ENCODE measurements around the gene AP3S2. TPM values are rescaled to one million over a fixed set of nuclear protein-coding genes. Genes with fewer than 3 reads are reported as not detected.

Gene AP3S2
- total and polyA plus RNA-seq, 2 of the 8 experiments (the other 6 are each of a cell fraction or from before 2014, with no cell fraction given), result 19.2 to 45.4 TPM

- TF ChIP-seq, protein P1, sequence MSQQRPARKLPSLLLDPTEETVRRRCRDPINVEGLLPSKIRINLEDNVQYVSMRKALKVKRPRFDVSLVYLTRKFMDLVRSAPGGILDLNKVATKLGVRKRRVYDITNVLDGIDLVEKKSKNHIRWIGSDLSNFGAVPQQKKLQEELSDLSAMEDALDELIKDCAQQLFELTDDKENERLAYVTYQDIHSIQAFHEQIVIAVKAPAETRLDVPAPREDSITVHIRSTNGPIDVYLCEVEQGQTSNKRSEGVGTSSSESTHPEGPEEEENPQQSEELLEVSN (IDR thresholded peaks at IDR 0.05), result no peak
- no peak for TF ChIP-seq TBP (IDR thresholded peaks at IDR 0.05; ENCODE audit: low read depth, low read length)
Observed at GRCh38 chr15:89903858-89904130, 10.0 kb upstream of the AP3S2 start (continued).
